Measurements from ENCODE around the gene ZC3H6. TPM values are rescaled to one million over a fixed set of nuclear protein-coding genes. Genes with fewer than 3 reads are reported as not detected.
"Not testable (repeated sequence)": the region's sequence is repeated elsewhere in the genome, so short reads cannot be mapped to it uniquely, and the experiment has no call there.

ZC3H6 gene
- total RNA-seq, 2 donors from 2014 or later, result 6.9 to 10.6 TPM

DNA sequence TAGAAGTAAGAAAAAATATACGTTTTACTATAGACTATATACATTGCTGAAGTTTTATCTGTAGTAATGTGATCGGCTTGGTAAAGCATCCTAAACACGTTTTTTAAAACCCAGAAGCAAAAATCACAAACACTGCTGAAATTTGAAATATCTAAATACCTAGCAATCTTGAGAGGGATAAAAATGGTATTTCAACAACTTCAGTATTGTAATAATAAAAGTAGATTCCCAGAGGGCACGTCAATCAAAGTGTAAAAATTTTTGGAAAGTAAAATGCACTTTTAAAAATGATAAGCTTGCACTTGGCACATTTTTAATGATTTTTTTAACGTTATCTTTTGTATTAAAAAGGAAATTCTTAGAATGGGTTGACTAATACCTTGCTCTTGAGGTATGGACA, 1.6 kb downstream of the ZC3H6 start:
- peaks cover 10 to 32% of the 10 kb centered on the region in 2 donors for H3K4me1 ChIP-seq (ENCODE audit: control insufficient read depth in 1 of 2, low read depth in 2 of 2)
- no peak for ATAC-seq (ENCODE audit: insufficient number of reproducible peaks, low FRiP score, low read depth)
- H3K27ac ChIP-seq, result peak overlapping the region; percentile 100

DNA sequence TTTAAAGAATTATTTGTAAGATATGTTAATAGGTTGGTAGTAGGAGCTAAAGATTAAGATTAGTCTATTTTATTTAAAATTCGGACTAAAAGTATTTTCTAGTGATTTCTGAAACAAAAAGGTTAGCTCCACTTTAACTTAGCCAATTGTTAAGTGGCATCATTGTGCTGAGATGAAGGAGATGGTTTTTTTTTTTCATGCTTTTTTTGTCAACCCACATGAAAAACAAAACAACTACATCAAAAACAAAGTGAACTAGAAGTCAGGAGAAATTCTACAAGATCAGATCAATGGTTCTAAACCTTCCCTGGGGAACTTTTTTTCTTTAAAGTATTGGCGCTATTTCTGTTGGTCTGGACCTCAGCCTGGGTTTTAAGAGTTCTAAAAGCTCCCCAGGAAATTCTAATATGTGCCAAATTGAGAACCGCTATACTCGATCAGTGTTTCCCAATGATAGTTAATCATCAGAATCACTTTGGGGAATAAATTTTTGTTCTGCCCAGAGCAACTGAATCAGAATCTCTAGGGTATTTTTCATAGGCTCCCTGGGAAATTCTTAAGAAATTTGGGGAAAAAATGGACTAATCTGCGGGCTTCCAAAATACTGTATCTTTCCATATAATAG, 2.3 kb downstream of the ZC3H6 start:
- TF ChIP-seq CTCF (IDR thresholded peaks at IDR 0.05), result no peak
- DNase-seq (ENCODE audit: low spot score), result no peak
- Histone ChIP-seq H3K4me3 (no peak overlapping the region), H3K27ac (peak overlapping the region; percentile 27 to 100), H3K4me1 (ENCODE audit: control insufficient read depth in 1 of 2, low read depth in 2 of 2) (peaks cover 10 to 39% of the 10 kb centered on the region in 2 donors), H3K36me3 (no peaks in the 10 kb centered on the region), H3K27me3 (replicated peaks; ENCODE audit: insufficient read depth) (no peaks in the 10 kb centered on the region), H3K9me3 (no peaks in the 10 kb centered on the region)
- no peak for ATAC-seq (ENCODE audit: insufficient number of reproducible peaks, low FRiP score, low read depth)

More for the DNA sequence above, 1.6 kb downstream of the ZC3H6 start:
- Histone ChIP-seq H3K27me3 (replicated peaks; ENCODE audit: insufficient read depth) (no peaks in the 10 kb centered on the region), H3K9me3 (no peaks in the 10 kb centered on the region), H3K4me3 (peak overlapping the region; percentile 98), H3K36me3 (no peaks in the 10 kb centered on the region)
- no peak for DNase-seq (ENCODE audit: low spot score)
- TF ChIP-seq CTCF (IDR thresholded peaks at IDR 0.05), result no peak

DNA sequence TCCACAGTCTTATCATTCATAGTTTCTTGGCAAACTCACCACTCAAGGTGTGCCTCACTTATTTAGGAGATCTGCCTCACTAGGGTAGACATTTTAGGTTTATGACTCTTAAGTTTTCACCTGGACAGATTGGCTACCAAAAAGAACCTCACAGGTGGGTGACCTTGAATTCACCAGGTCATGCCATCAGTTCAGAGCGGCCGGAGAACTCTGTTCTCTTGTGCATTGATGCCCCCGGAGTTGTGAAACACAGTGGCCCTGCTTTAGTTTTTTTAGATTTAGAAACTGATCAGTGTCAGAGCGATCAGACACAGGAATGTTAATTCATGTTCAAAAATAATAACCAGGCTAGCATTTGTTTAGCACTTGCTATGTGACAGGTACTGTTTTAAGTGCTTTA, 6.7 kb downstream of the ZC3H6 start:
- H3K36me3 ChIP-seq; H3K4me3 ChIP-seq; DNase-seq (ENCODE audit: low spot score); ATAC-seq (ENCODE audit: insufficient number of reproducible peaks, low FRiP score, low read depth); H3K27me3 ChIP-seq (replicated peaks; ENCODE audit: insufficient read depth); H3K9me3 ChIP-seq; H3K27ac ChIP-seq: not testable (repeated sequence)
- H3K4me1 ChIP-seq (ENCODE audit: control insufficient read depth in 1 of 2, low read depth in 2 of 2), result peaks cover 9 to 38% of the 10 kb centered on the region in 2 donors

DNA sequence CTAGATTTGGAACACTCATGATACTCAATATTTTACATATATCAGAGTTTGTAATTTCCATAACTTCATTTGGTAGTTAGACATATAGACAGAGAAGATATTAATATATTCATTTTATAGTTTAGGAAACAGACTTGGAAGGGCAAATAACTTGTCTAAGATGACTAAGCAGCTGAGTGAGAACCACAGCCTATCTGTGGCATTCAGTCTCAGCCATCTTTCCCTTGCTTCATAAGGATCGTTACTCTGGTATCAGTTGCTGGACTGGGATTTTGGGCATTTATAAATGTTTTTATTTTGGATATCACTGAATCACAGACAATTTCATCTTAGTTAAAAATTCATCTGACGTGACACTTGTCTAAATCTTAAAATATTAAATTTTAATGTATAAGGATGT, 8.1 kb downstream of the ZC3H6 start:
- DNase-seq (ENCODE audit: low spot score); ATAC-seq (ENCODE audit: insufficient number of reproducible peaks, low FRiP score, low read depth); H3K27me3 ChIP-seq (replicated peaks; ENCODE audit: insufficient read depth); H3K36me3 ChIP-seq; H3K9me3 ChIP-seq; H3K4me3 ChIP-seq: not testable (repeated sequence)
- Histone ChIP-seq H3K27ac (peak overlapping the region in 1 of 2 donors; percentile 8), H3K4me1 (ENCODE audit: control insufficient read depth in 1 of 2, low read depth in 2 of 2) (peaks cover 5 to 23% of the 10 kb centered on the region in 2 donors)

DNA sequence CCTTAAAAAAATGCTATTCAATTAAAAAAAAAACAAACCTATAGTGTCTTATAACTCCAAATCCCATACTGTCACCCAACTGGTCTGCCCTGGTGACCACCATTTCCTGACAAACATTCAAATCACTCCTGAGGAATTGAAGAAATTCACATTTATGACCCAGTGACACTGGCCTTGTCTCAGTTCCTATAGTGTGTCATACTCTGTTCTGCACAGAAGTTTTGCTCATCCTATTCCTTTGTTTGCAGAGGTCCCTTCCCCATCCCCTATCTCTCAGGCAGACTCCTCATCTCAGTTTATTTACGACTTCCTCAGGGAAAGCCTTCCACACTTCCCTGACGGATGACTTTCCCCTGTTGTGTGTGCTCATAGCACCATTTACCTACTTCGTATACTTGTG, 14.7 kb downstream of the ZC3H6 start:
- Histone ChIP-seq H3K27me3 (replicated peaks; ENCODE audit: insufficient read depth) (no peaks in the 10 kb centered on the region), H3K9me3 (no peaks in the 10 kb centered on the region), H3K4me3 (no peak overlapping the region), H3K4me1 (ENCODE audit: control insufficient read depth in 1 of 2, low read depth in 2 of 2) (peaks cover 10 to 15% of the 10 kb centered on the region in 2 donors), H3K36me3 (no peaks in the 10 kb centered on the region), H3K27ac (no peak overlapping the region)
- no peak for TF ChIP-seq CTCF (IDR thresholded peaks at IDR 0.05)
- DNase-seq (ENCODE audit: low spot score), result no peak
- no peak for ATAC-seq (ENCODE audit: insufficient number of reproducible peaks, low FRiP score, low read depth)

GRCh38 chr2:112290648-112291047, 15.3 kb downstream of the ZC3H6 start:
- Histone ChIP-seq H3K4me3 (no peak overlapping the region), H3K4me1 (ENCODE audit: control insufficient read depth in 1 of 2, low read depth in 2 of 2) (peaks cover 15 to 21% of the 10 kb centered on the region in 2 donors), H3K27me3 (replicated peaks; ENCODE audit: insufficient read depth) (no peaks in the 10 kb centered on the region), H3K27ac (peak overlapping the region in 1 of 2 donors; percentile 12), H3K9me3 (no peaks in the 10 kb centered on the region), H3K36me3 (no peaks in the 10 kb centered on the region)
- DNase-seq (ENCODE audit: low spot score) (no peak), ATAC-seq (ENCODE audit: insufficient number of reproducible peaks, low FRiP score, low read depth) (no peak)
- TF ChIP-seq CTCF (IDR thresholded peaks at IDR 0.05), result no peak

Data from thoracic aorta (tissue), 2 donors.